DND-41 (cell line): ENCODE data around the gene MB21D2.

Experiments used
- ATAC-seq: fragments of 200-7000 bp; cut with Tn5 transposase; 3 replicates; pipeline ENCODE4 v1.9.1; 2021; ENCODE audit warnings: low read depth; ENCODE audit not compliant: insufficient read depth
- DNase-seq: peaks from one replicate; pipeline ENCODE4 v3.0.0-alpha.2; 2020
- H2AFZ ChIP-seq: 2 replicates; pipeline ENCODE4 v1.6.0; 2012; ENCODE audit warnings: low read depth, low read length
- H3K27ac ChIP-seq: 2 replicates; pipeline ENCODE4 v1.5.1; 2012; ENCODE audit warnings: low read length, inconsistent platforms
- H3K27me3 ChIP-seq: fragments of 200-600 bp; sonication (generic); 2 replicates; pipeline ENCODE4 v1.6.0; 2012; ENCODE audit warnings: low read length, mild to moderate bottlenecking, inconsistent platforms; ENCODE audit not compliant: insufficient read depth, poor library complexity
- H3K36me3 ChIP-seq: 2 replicates; pipeline ENCODE4 v1.5.1; 2012; ENCODE audit warnings: low read length, inconsistent platforms; ENCODE audit not compliant: insufficient read depth
- H3K4me1 ChIP-seq: 2 replicates; pipeline ENCODE4 v1.5.1; 2012; ENCODE audit warnings: mild to moderate bottlenecking, low read length; ENCODE audit not compliant: insufficient read depth
- H3K4me2 ChIP-seq: 2 replicates; pipeline ENCODE4 v1.6.0; 2012; ENCODE audit warnings: mild to moderate bottlenecking, moderate library complexity, low read length, inconsistent platforms; ENCODE audit not compliant: insufficient read depth
- H3K4me3 ChIP-seq, 2 experiments: fragments of 200-600 bp in 1 of 2; shearing (Covaris generic) in 1 of 2; 2 replicates each; pipeline ENCODE4 v1.5.1; 2012 to 2016; ENCODE audit warnings: inconsistent platforms in 2 of 2, low read length in 2 of 2, mild to moderate bottlenecking in 2 of 2, low read depth in 1 of 2, moderate library complexity in 1 of 2
- H3K79me2 ChIP-seq: 2 replicates; pipeline ENCODE4 v1.6.0; 2012; ENCODE audit warnings: low read length, inconsistent platforms; ENCODE audit not compliant: insufficient read depth
- H3K9ac ChIP-seq: 2 replicates; pipeline ENCODE4 v1.6.0; 2012; ENCODE audit warnings: low read depth, mild to moderate bottlenecking, inconsistent platforms, low read length, moderate library complexity
- H3K9me3 ChIP-seq: 2 replicates; pipeline ENCODE4 v1.5.1; 2012; ENCODE audit warnings: low read length, moderate library complexity, mild to moderate bottlenecking, inconsistent platforms; ENCODE audit not compliant: insufficient read depth, severe bottlenecking
- H4K20me1 ChIP-seq: 2 replicates; pipeline ENCODE4 v1.6.0; 2012; ENCODE audit warnings: low read length; ENCODE audit not compliant: insufficient read depth
- CTCF ChIP-seq: IDR thresholded peaks from 2 replicates; pipeline ENCODE4 v1.5.1; 2012; ENCODE audit warnings: borderline replicate concordance, low read length, moderate library complexity, mild to moderate bottlenecking; ENCODE audit not compliant: poor library complexity, severe bottlenecking; ENCODE audit errors: extremely low read depth
- EZH2 ChIP-seq: IDR thresholded peaks from 3 replicates; pipeline ENCODE4 v1.6.1; 2012; ENCODE audit warnings: borderline replicate concordance, low read depth, mild to moderate bottlenecking, moderate library complexity, low read length, inconsistent platforms; ENCODE audit not compliant: severe bottlenecking

The MB21D2 gene

GRCh38 chr3:192904632-192905289 lies 12.9 kb downstream of the MB21D2 start:
- no peaks in the 10 kb centered on the region for H3K79me2 ChIP-seq

GRCh38 chr3:192902549-192902948 lies 15.1 kb downstream of the MB21D2 start:
- Histone ChIP-seq H3K27me3 (no peaks in the 10 kb centered on the region), H3K9ac (no peak overlapping the region), H3K4me3 (no peak overlapping the region), H2AFZ (no peak overlapping the region), H3K9me3 (no peaks in the 10 kb centered on the region), H3K36me3 (no peaks in the 10 kb centered on the region), H3K4me2 (no peak overlapping the region), H3K79me2 (no peaks in the 10 kb centered on the region), H3K4me1 (no peaks in the 10 kb centered on the region), H4K20me1 (no peaks in the 10 kb centered on the region), H3K27ac (no peak overlapping the region)
- TF ChIP-seq CTCF (no peak), EZH2 (no peak)
- DNase-seq (no peak), ATAC-seq (no peak)

More at GRCh38 chr3:192904632-192905289, 12.9 kb downstream of the MB21D2 start:
- Histone ChIP-seq H3K9me3 (no peaks in the 10 kb centered on the region), H2AFZ (no peak overlapping the region), H4K20me1 (no peaks in the 10 kb centered on the region), H3K27me3 (no peaks in the 10 kb centered on the region), H3K9ac (no peak overlapping the region), H3K4me3 (no peak overlapping the region), H3K27ac (no peak overlapping the region), H3K4me2 (no peak overlapping the region), H3K4me1 (no peaks in the 10 kb centered on the region), H3K36me3 (no peaks in the 10 kb centered on the region)
- TF ChIP-seq EZH2: no peak
- no peak for ATAC-seq
- no peak for DNase-seq

- Histone ChIP-seq H3K27ac (no peak overlapping the region), H3K4me1 (no peaks in the 10 kb centered on the region), H3K79me2 (no peaks in the 10 kb centered on the region), H4K20me1 (no peaks in the 10 kb centered on the region), H3K4me3 (no peak overlapping the region), H3K4me2 (no peak overlapping the region), H2AFZ (no peak overlapping the region), H3K27me3 (peaks cover 3% of the 10 kb centered on the region), H3K9ac (no peak overlapping the region), H3K36me3 (no peaks in the 10 kb centered on the region), H3K9me3 (no peaks in the 10 kb centered on the region)
- TF ChIP-seq CTCF (no peak), EZH2 (no peak)
- DNase-seq (no peak), ATAC-seq (no peak)
These were observed 16.2 kb downstream of the MB21D2 start for GRCh38 chr3:192901435-192901834.

GRCh38 chr3:192899540-192899982 lies 18.1 kb downstream of the MB21D2 start:
- H3K79me2 ChIP-seq: no peaks in the 10 kb centered on the region
- no peak overlapping the region for H3K4me2 ChIP-seq
- no peaks in the 10 kb centered on the region for H3K9me3 ChIP-seq
- no peak for TF ChIP-seq CTCF
- H4K20me1 ChIP-seq: no peaks in the 10 kb centered on the region
- H3K4me3 ChIP-seq: no peak overlapping the region
- H3K27ac ChIP-seq: no peak overlapping the region
- H3K9ac ChIP-seq: no peak overlapping the region
- no peak for ATAC-seq
- H3K27me3 ChIP-seq: peaks cover 3% of the 10 kb centered on the region
- H3K4me1 ChIP-seq: no peaks in the 10 kb centered on the region
- no peaks in the 10 kb centered on the region for H3K36me3 ChIP-seq
- H2AFZ ChIP-seq: no peak overlapping the region
- no peak for DNase-seq
